BJ (cell line): ENCODE measurements around the gene NPC1. TPM values are rescaled to one million over a fixed set of nuclear protein-coding genes. Genes with fewer than 3 reads are reported as not detected.

Source experiments
- CTCF ChIA-PET: fragments of 350-600 bp; formaldehyde crosslinking; extraction: SDS; loops from one replicate; lab custom pipeline; 2021; ENCODE audit warnings: antibody characterized with exemption, inconsistent platforms; lab: Yijun Ruan, JAX
- POLR2A ChIA-PET: fragments of 300-600 bp; sonication (Branson Sonifier 250); formaldehyde crosslinking; extraction: SDS; loops from one replicate; lab custom pipeline; 2021; ENCODE audit warnings: antibody characterized with exemption; lab: Charles Lee
- DNase-seq: peaks from one replicate; pipeline ENCODE4 v3.0.0-alpha.2; 2011; ENCODE audit warnings: low read depth
- H3K27me3 ChIP-seq: 2 replicates; pipeline ENCODE4 v1.6.0; 2011; ENCODE audit warnings: low read length; ENCODE audit not compliant: control insufficient read depth, insufficient read depth
- H3K36me3 ChIP-seq: 2 replicates; pipeline ENCODE4 v1.5.1; 2011; ENCODE audit warnings: low read length; ENCODE audit not compliant: control insufficient read depth, insufficient read depth
- H3K4me3 ChIP-seq: 2 replicates; pipeline ENCODE4 v1.5.1; 2011; ENCODE audit warnings: low read depth, mild to moderate bottlenecking, control low read depth, low read length
- polyA plus RNA-seq: library from polyadenylated mRNA; depleted of rRNA; stranded (reverse); fragments of >200 nt; gene quantifications from 2 replicates; pipeline ENCODE4 v1.2.3, GENCODE V29; 2011
- TF ChIP-seq, protein P1 (sequence below): IDR thresholded peaks from 2 replicates; pipeline ENCODE4 v1.5.1; 2011; ENCODE audit warnings: low read depth, mild to moderate bottlenecking, control low read depth, inconsistent platforms, low read length, moderate library complexity; ENCODE audit not compliant: insufficient read depth

NPC1 gene
- polyA plus RNA-seq, 1 experiment: 54.5 TPM

DNA sequence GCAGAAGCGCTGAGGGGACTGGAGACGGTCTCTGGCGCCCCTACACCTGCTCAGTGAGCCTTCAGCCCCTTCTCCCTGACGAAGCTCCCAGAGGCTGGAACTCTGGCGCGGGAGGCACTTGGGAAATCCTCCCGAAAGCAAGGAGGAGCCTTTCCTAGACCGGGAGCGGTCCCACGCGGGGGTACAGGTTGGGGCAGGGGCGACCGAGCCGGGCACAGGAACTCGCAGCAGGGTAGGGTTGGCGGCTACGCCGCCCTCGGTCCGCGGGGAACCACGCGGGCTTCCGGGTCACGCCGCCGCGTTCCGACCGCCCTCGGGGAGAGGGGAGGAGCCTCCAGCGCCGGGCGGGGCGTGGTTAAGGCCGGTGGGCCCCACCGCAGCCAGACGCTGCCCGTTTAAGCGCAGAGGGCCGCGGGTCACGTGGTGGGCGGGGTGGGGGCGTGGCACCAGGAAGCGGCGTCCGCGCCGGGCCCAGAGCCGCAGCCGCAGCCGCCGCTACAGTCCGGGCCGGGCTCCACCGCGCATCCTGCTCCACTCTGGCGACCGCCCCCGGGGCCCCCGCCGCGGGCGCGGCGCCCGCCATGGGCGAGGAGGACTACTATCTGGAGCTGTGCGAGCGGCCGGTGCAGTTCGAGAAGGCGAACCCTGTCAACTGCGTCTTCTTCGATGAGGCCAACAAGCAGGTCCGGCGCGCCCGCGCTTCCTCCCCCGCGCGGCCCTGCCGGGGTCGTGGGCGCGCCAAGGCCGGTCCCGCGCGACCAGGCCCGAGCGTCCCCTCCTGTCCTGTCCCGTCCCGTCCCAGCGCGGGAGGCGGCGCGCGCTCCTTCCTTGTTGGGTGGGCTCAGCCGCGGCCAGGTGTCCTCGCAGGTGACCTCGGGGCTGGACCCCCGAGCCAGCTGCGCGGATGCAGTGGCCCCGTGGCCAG is 83.0 kb downstream of the NPC1 start, which contains the start of gene RMC1:
RMC1 (plus strand) TSS at position 474 of the 925 bp plus-strand sequence; CDS start at position 582, 108 bp downstream.
- H3K27me3 ChIP-seq: no peaks in the 10 kb centered on the region
- no peak for DNase-seq
- peak within 1 kb of the TSS; percentile 91 for H3K4me3 ChIP-seq
- TF ChIP-seq, protein P1, sequence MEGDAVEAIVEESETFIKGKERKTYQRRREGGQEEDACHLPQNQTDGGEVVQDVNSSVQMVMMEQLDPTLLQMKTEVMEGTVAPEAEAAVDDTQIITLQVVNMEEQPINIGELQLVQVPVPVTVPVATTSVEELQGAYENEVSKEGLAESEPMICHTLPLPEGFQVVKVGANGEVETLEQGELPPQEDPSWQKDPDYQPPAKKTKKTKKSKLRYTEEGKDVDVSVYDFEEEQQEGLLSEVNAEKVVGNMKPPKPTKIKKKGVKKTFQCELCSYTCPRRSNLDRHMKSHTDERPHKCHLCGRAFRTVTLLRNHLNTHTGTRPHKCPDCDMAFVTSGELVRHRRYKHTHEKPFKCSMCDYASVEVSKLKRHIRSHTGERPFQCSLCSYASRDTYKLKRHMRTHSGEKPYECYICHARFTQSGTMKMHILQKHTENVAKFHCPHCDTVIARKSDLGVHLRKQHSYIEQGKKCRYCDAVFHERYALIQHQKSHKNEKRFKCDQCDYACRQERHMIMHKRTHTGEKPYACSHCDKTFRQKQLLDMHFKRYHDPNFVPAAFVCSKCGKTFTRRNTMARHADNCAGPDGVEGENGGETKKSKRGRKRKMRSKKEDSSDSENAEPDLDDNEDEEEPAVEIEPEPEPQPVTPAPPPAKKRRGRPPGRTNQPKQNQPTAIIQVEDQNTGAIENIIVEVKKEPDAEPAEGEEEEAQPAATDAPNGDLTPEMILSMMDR: no peak
- ChIA-PET CTCF (interaction anchor here (0.8 to 3.5 kb wide), 5 partner anchors 12 to 415 kb away, joined by 3 to 19 read pairs (median 3); no protein-coding TSS in a partner anchor), POLR2A (no interaction called here)
- 0 out of 2 replicates have a peak, but pooled peaks cover 2% of the 10 kb centered on the region for H3K36me3 ChIP-seq

GRCh38 chr18:23502516-23503037 is 83.7 kb downstream of the NPC1 start:
- H3K36me3 ChIP-seq: no peaks in the 10 kb centered on the region
- TF ChIP-seq, protein P1: no peak
- H3K27me3 ChIP-seq: no peaks in the 10 kb centered on the region
- peak overlapping the region; percentile 69 for H3K4me3 ChIP-seq
- CTCF ChIA-PET: interaction anchor here (0.8 to 1.0 kb wide), 4 partner anchors 83 to 416 kb away, joined by 3 read pairs; no protein-coding TSS in a partner anchor
- POLR2A ChIA-PET: no interaction called here
- DNase-seq: no peak

- DNase-seq: no peak
- TF ChIP-seq, protein P1: no peak
- ChIA-PET CTCF (interaction anchor here (0.8 to 1.1 kb wide), 3 partner anchors 13 to 201 kb away, joined by 3 to 6 read pairs (median 3); no protein-coding TSS in a partner anchor), POLR2A (no interaction called here)
- no peak overlapping the region for H3K4me3 ChIP-seq
- no peaks in the 10 kb centered on the region for H3K27me3 ChIP-seq
- no peaks in the 10 kb centered on the region for H3K36me3 ChIP-seq
These were observed 84.7 kb downstream of the NPC1 start for GRCh38 chr18:23501626-23502025.

DNA sequence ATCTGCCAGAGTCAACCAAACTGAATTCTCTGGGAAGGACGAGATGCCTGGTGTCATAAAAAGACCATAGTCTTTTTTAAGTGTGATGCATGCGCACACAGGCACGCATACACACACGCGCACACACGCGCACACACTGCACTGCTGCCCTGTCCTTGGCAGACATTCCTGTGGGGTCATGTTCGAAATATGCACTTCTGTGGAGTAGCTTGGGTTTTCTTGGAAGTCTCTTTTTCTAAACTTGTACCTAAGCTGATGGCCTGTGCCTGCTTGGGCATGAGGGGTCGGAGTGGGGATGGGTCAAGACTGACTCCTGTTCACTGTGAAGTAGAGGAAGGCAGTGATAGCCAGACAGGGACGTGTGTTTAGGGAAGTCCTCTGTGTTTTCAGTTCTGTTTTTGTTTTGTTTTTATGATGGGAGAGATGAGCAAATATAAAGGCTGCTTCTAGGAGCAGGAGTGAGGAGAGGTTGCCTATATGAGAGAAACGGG is 87.0 kb downstream of the NPC1 start:
- ChIA-PET CTCF (interaction anchor here (0.6 to 4.0 kb wide), 12 partner anchors 10 to 579 kb away, joined by 3 to 45 read pairs (median 4); no protein-coding TSS in a partner anchor), POLR2A (no interaction called here)
- TF ChIP-seq, protein P1: no peak

GRCh38 chr18:23498877-23499276 is 87.4 kb downstream of the NPC1 start:
- TF ChIP-seq, protein P1: peak; percentile 97
- POLR2A ChIA-PET: no interaction called here
- CTCF ChIA-PET: interaction anchor here (0.6 to 4.0 kb wide), 22 partner anchors 9 to 990 kb away, joined by 3 to 45 read pairs (median 4); no protein-coding TSS in a partner anchor
- Histone ChIP-seq H3K4me3 (no peak overlapping the region), H3K36me3 (no peaks in the 10 kb centered on the region), H3K27me3 (no peaks in the 10 kb centered on the region)
- no peak for DNase-seq

More for the DNA sequence above, 87.0 kb downstream of the NPC1 start:
- Histone ChIP-seq H3K4me3 (no peak overlapping the region), H3K27me3 (no peaks in the 10 kb centered on the region), H3K36me3 (no peaks in the 10 kb centered on the region)
- DNase-seq: no peak
